Retinal pigment epithelial cell (primary cell): ENCODE measurements around the gene LRRC25.
"Not testable (repeated sequence)": the region's sequence is repeated elsewhere in the genome, so short reads cannot be mapped to it uniquely, and the experiment has no call there.

Experiments
- DNase-seq: peaks from one replicate; pipeline ENCODE4 v3.0.0-alpha.2; 2010; ENCODE audit warnings: low read depth
- H3K4me3 ChIP-seq: 2 replicates; pipeline ENCODE4 v1.5.1; 2011; ENCODE audit warnings: mild to moderate bottlenecking, low read length, control low read depth, moderate library complexity
- CTCF ChIP-seq: conservative IDR thresholded peaks from 2 replicates; pipeline ENCODE4 v1.5.1; 2011; ENCODE audit warnings: low read depth, low read length, control low read depth, inconsistent platforms

Gene LRRC25

GRCh38 chr19:18388100-18388959 is 9.1 kb downstream of the LRRC25 start:
- DNase-seq: no peak
- peak overlapping the region; percentile 88 for H3K4me3 ChIP-seq
- peak; percentile 82 for TF ChIP-seq CTCF

GRCh38 chr19:18386543-18387271 is 10.7 kb downstream of the LRRC25 start:
- no peak for TF ChIP-seq CTCF
- DNase-seq: no peak
- H3K4me3 ChIP-seq: peak overlapping the region; percentile 88

- peak; percentile 81 for TF ChIP-seq CTCF
- H3K4me3 ChIP-seq: peak within 1 kb of the TSS; percentile 88
- DNase-seq: no peak
These were observed 11.5 kb downstream of the LRRC25 start, which contains the start of gene GDF15 for GRCh38 chr19:18385675-18386542. Gene GDF15 (plus strand): TSS chr19:18386158. CDS start chr19:18386190, 32 bp downstream.

- no peak overlapping the region for H3K4me3 ChIP-seq
- no peak for TF ChIP-seq CTCF
- no peak for DNase-seq
These were observed 12.1 kb downstream of the LRRC25 start for GRCh38 chr19:18385359-18385674.

- TF ChIP-seq CTCF: no peak
- DNase-seq: no peak
- no peak overlapping the region for H3K4me3 ChIP-seq
These were observed 12.6 kb downstream of the LRRC25 start for GRCh38 chr19:18384775-18385174.

- H3K4me3 ChIP-seq, DNase-seq: not testable (repeated sequence)
These were observed 13.8 kb downstream of the LRRC25 start for GRCh38 chr19:18383622-18384021.

GRCh38 chr19:18380843-18381242 is 16.6 kb downstream of the LRRC25 start:
- DNase-seq: no peak
- TF ChIP-seq CTCF: no peak
- no peak overlapping the region for H3K4me3 ChIP-seq
